Dedifferentiated amniotic fluid mesenchymal stem cell (primary cell): ENCODE results near the gene PSMG3.

Experiments
- DNase-seq: peaks from one replicate; pipeline ENCODE4 v3.0.0-alpha.2; 2016; ENCODE audit errors: extremely low spot score

PSMG3 gene

DNA sequence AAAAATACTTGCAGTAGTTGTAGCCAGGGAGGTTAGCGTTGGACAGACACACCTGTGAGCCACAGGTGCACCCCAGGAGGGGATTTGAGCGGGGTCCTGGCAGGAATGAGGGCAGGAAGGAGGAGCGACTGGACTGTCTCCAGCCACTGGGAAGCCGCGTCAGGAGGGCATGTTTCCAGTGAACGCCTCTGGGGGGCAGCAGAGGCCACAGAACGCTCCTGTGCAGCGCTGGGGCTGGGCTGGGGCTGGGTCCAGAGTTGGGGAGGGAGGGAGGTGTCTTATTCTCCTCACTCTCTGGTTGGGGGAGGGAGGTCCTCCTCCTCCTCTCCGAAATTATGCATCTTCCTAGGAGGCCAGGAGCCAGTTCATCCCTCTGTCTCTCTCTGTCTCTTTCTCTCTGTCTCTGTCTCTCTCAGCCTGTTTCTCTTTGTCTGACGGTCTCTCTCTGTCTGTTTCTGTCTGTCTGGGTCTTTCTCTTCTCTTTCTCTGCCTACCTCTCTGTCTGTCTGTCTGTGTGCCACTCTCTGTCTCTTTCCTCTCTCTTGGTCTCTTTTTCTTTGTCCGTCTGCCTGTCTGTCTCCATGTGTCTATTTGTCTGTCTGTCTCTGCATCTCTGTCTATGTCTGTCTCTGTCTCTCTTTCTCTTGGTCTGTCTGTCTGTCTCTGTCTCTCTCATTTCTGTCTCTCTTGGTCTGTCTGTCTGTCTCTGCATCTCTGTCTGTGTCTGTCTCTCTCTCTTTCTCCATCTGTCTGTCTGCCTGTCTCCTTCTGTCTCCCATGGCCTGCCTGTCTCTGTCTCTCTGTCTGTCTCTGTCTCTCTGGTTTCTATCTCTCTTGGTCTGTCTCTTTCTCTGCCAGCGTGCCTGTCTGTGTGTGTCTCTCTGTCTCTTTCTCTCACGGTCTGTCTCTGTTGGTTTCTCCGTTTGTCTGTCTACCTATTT is 9.9 kb upstream of the PSMG3 start:
- DNase-seq = peak; percentile 54

GRCh38 chr7:1578513-1578912 is 8.7 kb upstream of the PSMG3 start:
- no peak for DNase-seq

DNA sequence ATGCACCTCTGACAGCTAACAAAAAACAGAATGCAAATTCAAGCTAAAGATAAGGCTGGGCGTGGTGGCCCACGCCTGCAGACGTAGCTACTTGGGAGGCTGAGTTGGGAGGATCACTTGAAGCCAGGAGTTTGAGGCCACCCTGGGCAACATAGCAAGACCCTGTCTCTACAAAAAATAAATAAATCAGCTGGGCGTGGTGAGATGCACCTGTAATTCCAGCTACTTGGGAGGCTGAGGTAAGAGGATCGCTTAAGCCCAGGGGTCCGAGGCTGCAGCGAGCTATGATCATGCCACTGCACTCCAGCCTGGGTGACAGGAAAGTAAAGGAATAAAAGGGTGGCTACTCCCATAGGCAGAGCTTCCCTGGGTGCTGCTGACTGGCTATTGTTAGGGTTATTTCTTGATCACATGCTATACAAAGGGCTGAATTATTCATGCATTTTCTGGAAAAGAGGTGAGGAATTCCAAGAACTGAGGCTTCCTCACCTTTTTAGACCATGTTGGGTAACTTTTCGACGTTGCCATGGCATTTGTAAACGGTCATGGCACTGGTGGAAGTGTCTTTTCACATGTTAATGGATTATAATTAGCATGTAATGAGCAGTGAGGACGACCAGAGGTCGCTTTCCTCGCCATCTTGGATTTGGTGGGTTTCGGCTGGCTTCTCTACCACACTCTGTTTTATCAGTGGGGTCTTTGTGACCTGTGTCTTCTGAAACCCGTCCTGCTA is 6.9 kb upstream of the PSMG3 start:
- DNase-seq = no peak

GRCh38 chr7:1575809-1576208 is 6.0 kb upstream of the PSMG3 start:
- DNase-seq = no peak

- no peak for DNase-seq
Measured at GRCh38 chr7:1572111-1572822, 2.4 kb upstream of the PSMG3 start.

DNA sequence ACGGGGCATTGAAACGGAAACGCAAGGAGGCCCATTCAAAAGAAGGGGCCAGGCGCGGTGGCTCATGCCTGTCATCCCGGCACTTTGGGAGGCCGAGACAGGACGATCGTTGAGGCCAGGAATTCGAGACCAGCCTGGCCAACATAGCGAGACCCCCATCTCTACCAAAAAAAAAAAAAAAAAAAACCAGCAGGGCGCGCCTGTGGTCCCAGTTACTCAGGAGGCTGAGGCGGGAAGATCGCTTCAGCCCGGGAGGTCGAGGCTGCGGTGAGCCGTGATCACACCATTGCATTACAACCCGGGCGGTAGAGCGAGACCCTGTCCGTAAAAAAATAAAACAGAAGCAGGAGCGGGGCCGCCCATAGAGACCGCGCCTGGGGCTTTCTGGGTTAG is 396 bp downstream of the PSMG3 start:
- no peak for DNase-seq

GRCh38 chr7:1569016-1569415 is 816 bp downstream of the PSMG3 start:
- no peak for DNase-seq

DNA sequence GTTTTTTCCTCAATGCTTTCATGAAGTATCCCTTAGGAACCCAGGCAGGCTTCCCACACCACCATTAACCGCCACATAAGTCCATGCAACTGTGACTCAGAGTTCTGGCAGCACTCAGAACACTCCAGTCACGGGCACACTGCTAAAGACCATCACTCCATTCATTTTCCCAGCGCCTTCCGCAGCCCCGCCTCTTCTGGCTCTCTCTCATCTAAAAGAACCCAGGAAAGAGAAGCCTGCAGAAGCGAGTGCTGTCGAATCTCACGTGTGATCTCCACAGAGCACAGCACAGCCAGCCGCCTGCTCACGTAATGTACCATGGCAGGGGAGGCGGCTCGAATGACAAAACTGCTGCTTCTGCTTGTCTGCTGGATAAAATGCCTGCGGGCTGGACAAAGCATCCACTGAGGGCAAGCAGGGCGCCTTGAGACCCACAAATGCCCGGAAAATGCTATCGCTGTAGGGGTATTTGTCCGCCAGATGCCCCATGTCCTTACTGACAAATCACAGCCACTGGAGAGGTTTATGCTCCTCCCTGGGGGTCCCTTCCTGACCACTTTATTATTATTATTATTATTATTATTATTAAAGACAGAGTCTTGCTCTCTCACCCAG is 1.8 kb downstream of the PSMG3 start:
- no peak for DNase-seq

DNA sequence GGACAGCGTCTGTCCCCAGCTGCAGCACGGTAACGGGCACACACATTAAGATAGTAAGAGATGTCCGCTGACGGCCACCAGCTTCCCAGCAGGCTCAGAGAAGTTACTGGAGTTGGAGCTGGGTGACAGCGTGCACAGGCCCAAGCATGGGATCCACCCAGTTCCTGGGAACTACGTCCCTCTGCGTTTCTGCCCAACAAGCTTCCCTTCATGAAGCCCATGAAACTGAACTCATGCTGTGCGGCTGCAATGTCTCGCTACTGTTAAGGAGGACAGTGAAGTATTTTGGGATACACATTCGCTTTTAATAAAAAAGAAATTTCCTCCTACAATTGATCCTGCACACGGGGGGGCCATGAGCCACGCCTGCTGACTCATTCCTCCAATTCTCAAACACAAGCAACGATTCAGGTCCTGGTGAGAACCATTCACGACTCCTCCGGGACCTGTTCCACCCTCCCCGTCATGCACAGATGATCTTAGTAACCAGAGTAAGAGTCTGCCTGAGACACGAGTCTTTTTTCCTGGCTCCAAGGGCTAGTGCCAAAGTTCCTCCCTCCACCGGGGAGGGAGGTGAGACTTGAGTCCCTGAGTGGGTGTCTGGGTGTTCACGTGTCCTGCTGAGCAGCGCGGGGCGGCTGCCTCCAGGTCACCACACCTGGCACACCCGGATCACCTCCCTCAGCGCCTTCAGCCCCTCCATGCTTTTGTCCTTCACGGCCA is 2.6 kb downstream of the PSMG3 start:
- DNase-seq = no peak

GRCh38 chr7:1566687-1567048 is 3.2 kb downstream of the PSMG3 start:
- DNase-seq = no peak

DNA sequence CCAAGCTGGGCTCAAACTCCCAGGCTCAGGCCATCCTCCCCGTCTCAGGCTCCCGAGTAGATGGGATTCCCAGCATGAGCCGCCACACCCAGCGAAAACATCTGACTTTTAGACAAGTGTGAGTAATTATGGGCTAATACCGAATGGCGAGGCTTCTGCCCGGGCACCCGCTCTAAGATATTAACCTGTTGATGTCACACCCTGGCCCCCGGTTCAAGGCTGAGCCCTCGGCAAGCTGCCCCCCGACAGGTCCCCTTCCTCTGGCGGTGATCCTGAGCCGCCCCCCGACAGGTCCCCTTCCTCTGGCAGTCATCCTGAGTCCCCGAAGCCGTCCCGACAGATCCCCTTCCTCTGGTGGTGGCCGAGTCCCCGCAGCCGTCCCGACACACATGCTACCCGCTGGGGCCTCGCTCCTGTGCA is 5.2 kb downstream of the PSMG3 start:
- DNase-seq = no peak

DNA sequence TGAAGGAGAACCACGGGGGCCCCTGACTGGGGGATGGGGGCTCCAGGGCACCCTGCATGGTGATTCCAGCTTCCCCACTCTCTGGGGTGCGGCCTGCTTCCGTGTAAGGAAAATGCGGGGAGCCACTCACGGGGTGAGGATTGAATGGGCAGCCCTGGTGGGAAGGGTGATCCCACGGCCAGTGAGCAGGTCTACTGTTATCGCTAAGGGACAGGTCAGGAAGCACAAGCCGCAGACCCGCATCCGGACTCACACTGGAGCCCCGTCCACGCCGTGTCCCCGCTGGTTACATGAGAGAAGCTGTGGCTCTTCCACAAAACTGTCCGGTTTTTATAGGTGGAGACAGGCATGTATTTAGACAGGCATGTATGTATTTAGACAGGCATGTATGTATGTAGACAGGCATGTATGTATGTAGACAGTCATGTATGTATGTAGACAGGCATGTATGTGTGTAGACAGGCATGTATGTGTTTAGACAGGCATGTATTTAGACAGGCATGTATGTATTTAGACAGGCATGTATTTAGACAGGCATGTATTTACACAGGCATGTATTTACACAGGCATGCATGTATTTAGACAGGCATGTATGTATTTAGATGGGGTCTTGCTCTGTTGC is 5.7 kb downstream of the PSMG3 start:
- DNase-seq = no peak

GRCh38 chr7:1562597-1563051 is 7.2 kb downstream of the PSMG3 start:
- no peak for DNase-seq

DNA sequence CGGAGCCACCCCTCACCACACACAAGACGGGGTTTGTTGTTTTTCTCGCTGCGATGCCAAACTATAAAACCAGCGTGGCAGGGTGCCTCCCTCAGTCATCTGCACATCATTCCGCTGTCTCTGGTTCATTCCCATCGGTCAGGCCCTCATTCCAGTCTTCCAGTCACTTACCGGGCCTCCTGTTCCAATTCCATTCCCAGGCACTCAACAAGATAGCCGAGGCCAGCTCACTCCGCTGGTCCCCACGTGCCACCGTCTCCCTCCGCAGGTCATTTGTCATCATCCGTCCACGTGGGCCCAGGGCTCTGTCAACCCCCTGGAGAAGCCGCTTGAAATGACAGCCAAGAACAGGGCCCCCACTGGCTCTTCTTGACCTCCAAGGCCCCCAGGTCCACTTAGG is 7.7 kb downstream of the PSMG3 start:
- no peak for DNase-seq

DNA sequence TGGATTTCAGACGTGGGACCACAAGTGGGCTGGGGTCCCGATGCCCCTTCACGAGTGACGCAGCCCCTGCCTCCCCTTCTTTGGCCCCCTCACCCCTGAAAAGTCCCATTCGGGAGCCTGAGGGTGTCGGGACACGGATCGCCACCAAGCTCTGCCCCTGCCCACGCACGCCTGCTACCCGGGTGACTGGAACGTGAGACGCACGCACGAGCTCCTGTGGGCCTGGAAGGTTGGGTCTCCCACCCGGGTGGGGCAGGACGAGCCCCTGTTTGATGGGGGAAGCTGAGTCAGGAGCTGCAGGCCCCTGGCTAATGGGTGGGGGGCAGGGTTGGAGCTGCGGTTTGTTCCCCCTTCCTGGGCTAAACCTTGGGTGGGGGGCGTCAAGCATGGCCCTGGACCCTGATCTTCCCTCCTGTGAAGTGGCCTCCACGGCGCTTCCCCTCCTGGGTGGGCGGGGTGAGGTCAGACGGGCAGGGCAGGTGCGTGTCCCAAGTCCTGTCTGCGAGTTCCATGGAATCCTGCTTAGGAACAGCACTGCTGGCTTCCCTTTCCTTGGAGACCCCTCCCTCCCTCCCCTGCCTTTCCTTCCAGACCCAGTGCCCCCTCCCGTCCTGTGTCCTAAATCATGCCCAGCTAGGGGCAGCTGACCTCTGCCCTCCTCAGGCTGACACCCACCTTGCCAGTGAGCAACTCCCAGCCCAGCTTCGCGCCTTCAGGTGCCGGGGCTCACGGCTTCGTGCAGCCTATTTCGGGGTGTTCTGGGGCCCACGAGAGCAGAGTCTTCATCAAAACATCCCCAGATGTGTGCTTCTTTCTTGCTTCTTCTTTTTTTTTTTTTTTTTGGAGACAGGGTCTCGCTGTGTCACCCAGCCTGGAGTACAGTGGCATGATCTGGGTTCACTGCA is 8.5 kb downstream of the PSMG3 start:
- DNase-seq = no peak

DNA sequence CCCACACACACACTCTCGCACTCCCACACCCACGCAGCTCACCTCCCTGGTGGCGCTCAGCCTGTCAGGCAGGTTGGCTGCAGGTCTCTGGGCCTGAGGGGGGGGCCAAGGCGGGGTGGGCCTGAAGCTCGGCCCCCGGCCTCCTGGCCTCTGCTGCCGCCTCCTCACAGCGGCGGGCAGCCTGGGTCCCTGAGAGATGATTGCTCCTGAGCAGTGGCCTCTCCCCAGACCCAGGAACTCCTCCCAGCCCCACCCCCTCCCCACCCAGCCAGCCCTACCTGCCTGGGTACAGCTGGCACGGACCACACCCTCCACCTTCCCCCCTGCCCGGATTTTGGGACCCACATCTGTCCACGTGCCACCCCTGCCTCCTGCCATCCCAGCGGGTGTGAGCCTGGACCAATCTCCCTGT is 9.2 kb downstream of the PSMG3 start:
- DNase-seq = no peak

DNA sequence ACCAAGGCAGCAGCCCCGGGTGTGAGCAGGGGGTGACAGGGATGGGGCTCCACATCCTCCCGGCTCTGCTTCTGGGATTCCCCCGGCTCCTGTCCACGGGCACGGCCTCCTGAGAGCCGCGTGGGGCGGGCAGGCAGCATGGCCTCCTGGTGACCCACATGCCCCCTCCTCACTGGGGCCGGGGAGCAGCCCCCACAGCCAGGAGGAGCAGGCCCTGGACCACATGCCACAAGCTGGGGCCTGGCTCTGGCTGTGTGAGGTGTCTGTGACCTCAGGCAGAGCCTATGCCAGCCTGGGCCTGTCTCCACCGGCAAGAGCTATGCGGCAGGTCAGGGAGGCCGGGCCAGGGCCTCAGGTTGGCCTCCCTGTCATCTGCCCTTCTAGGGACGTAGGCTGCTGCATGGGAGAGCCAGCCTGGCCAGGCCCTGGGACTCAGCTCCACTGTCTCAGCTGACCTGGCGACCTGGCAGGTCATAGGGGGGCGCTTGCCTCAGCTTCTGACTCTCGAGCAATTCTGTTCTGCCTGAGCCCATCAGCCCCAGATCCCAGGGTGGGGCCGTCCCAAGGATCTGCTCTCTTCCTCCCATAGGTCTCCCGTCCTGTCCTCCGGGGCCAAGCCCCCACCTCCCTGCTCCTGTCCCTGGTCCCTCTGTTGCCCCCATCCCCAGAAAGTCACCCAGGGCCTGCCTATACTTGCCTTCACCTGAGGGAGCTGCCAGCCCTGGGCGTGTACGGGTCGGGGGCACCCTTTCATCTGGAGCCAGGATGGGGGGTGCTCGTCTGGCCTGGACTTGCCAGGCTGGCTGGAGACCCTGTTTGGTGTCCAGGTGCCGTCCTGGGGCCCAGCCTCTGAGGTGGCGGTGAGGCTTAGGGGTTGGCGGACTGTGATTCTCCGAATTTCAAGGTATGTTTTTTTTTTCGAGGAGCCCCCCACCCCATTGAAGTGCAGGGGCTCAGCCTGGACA is 9.9 kb downstream of the PSMG3 start:
- no peak for DNase-seq

- DNase-seq = no peak
Measured at GRCh38 chr7:1558841-1559625, 10.8 kb downstream of the PSMG3 start.
